T-helper 2 cell treated with Interferon-gamma antibody and Interleukin-4, amounts not matched to agents 5 μg/mL and 100 μg/mL, for 36 hours (primary cell): ENCODE results near the gene MTMR1.

Experiments used
- DNase-seq: peaks from one replicate; pipeline ENCODE4 v3.0.0; 2021; ENCODE audit warnings: low spot score
- H3K27ac Mint-ChIP-seq: one replicate; pipeline ENCODE4 v1.8.0; 2021; ENCODE audit warnings: mild to moderate bottlenecking, mixed read lengths
- H3K27me3 Mint-ChIP-seq: one replicate; pipeline ENCODE4 v1.8.0; 2021; ENCODE audit warnings: low read depth, mixed read lengths
- H3K36me3 Mint-ChIP-seq: one replicate; pipeline ENCODE4 v1.8.0; 2021; ENCODE audit warnings: low read depth, mixed read lengths
- H3K4me1 Mint-ChIP-seq: one replicate; pipeline ENCODE4 v1.8.0; 2021; ENCODE audit warnings: low read depth, mixed read lengths
- H3K4me3 Mint-ChIP-seq: one replicate; pipeline ENCODE4 v1.8.0; 2022; ENCODE audit warnings: mild to moderate bottlenecking, moderate library complexity, mixed read lengths
- H3K9me3 Mint-ChIP-seq: one replicate; pipeline ENCODE4 v1.8.0; 2021; ENCODE audit warnings: mixed read lengths

Gene MTMR1

DNA sequence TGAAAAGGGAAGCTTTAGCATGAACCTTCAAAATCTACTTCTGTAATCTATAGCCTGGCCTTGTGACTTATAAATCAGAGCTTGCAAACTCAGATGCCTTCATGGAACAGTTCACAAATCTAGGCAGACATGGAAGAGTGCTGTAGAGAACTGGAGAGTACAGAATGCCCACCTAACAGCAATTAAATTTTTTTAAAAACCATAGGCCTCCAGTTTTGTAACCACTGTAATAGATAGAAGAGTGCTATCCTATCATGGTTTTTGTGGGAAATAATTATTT lies 10.4 kb downstream of the MTMR1 start:
- Mint-ChIP-seq H3K4me3 (no peak overlapping the region), H3K36me3 (peaks cover 35% of the 10 kb centered on the region), H3K9me3 (no peaks in the 10 kb centered on the region), H3K4me1 (peaks cover 15% of the 10 kb centered on the region), H3K27ac (no peak overlapping the region), H3K27me3 (no peaks in the 10 kb centered on the region)
- DNase-seq = no peak

DNA sequence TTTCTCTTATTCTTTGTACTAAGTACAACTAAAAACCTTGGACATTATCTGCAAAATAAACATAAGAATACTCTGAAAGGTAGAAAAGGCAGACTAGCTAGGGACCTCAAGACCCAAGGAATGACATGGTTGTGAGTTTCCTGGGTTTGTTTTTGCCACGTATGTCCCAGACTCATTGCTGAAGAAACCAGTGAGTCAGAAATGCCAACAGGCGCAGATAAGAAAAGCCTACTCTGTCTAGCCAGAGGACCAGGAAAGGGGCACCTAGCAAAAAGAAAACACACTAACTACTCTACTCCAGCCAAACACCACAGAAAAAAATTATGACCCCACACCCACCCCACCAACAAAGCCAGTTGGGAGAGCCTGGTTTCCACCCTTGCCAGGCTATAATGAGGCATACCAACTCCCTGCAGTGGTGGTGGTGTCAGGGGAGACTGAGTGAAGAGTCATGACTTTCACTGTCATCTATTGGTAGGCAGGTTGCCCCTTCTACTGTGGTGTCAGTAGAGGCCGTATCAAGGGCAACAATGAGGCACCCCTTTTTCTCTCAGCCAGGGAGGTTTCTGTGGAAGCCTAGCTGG lies 10.9 kb downstream of the MTMR1 start:
- peaks cover 35% of the 10 kb centered on the region for H3K36me3 Mint-ChIP-seq
- H3K27ac Mint-ChIP-seq = no peak overlapping the region
- H3K4me3 Mint-ChIP-seq = no peak overlapping the region
- no peaks in the 10 kb centered on the region for H3K9me3 Mint-ChIP-seq
- no peaks in the 10 kb centered on the region for H3K27me3 Mint-ChIP-seq
- peak; percentile 35 for DNase-seq
- H3K4me1 Mint-ChIP-seq = peaks cover 15% of the 10 kb centered on the region

DNA sequence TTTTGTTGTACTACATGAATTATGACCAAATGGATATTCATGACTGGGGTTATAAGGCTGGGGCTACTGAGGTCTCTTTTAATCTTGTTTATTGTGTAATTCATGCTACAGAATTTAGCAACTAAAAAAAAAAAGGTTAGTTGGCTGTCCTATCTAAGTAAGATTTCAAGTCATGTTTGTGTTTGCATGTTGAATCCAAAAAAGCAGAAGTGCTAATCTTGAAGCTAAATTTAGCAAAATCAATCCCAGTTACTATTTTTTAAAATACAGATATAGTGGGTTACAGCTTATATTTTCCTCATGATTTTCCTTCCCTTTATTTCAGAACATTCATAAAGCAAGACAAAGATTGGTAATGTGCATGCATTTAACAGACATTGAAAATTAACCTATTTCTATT lies 19.4 kb downstream of the MTMR1 start:
- Mint-ChIP-seq H3K4me1 (peaks cover 8% of the 10 kb centered on the region), H3K27ac (no peak overlapping the region), H3K9me3 (no peaks in the 10 kb centered on the region), H3K4me3 (no peak overlapping the region), H3K27me3 (no peaks in the 10 kb centered on the region), H3K36me3 (peaks cover 8% of the 10 kb centered on the region)
- DNase-seq = no peak

DNA sequence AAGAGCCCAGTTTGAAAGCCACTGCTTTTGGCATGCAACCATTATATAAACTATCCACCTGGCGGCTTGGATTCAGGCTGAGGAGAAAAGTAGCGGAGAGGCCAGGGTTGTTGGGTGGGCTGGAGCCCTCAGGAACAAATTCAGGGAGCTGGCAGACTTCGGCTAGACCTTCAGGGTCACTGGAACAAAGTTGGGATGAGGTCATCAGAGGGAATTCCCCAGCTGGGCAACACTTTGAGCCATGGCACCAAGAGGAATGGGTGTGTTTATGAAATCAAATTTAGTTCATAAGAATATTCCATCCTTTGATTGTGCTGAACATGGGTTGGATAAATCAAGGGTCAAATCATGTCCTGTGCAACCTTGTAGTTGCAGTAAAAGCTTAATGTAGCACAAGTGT lies 22.0 kb downstream of the MTMR1 start:
- DNase-seq = no peak
- Mint-ChIP-seq H3K27me3 (no peaks in the 10 kb centered on the region), H3K36me3 (no peaks in the 10 kb centered on the region), H3K4me3 (no peak overlapping the region), H3K4me1 (peaks cover 5% of the 10 kb centered on the region), H3K9me3 (no peaks in the 10 kb centered on the region), H3K27ac (no peak overlapping the region)

DNA sequence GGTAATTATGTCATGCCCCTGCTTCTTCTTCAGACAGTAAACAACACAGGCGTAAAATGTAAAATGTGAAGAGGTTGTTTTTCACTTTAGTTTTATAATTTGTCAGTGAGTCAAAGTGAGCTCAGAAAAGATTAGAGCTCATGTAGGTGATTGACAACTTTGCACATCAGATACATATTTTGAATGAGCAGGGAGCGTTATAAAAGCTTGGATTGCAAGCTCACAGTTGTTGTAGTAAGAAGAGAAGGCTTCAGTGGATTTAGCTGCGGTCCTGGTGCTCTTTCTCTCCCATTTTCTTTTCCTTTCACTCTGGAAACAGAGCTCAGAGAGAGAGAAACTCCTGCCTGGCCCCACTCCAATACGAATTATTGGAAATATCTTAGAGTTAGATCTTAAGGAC lies 26.4 kb downstream of the MTMR1 start:
- Mint-ChIP-seq H3K27ac (no peak overlapping the region), H3K4me3 (no peak overlapping the region), H3K36me3 (peaks cover 22% of the 10 kb centered on the region), H3K9me3 (peaks cover 3% of the 10 kb centered on the region), H3K4me1 (no peaks in the 10 kb centered on the region), H3K27me3 (no peaks in the 10 kb centered on the region)
- DNase-seq = no peak

DNA sequence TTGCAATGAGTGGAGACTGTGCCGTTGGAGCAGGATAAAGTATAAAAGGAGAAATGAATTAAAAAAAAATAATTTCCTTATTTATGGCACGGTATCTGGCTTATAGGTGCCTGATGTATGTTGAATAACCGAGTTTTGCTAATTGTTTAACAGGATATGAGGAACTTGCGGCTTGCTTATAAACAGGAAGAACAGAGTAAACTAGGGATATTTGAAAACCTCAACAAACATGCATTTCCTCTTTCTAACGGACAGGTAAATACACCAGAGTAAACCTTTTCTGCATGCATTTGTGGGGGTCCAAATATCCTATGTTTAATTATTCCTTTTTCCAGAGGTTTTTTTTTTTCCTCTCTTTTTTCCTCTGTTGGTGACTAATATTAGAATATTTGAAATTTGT lies 36.8 kb downstream of the MTMR1 start:
- H3K27ac Mint-ChIP-seq = no peak overlapping the region
- H3K4me3 Mint-ChIP-seq = no peak overlapping the region
- no peak for DNase-seq
- H3K4me1 Mint-ChIP-seq = peaks cover 2% of the 10 kb centered on the region
- no peaks in the 10 kb centered on the region for H3K27me3 Mint-ChIP-seq
- peaks cover 40% of the 10 kb centered on the region for H3K36me3 Mint-ChIP-seq
- no peaks in the 10 kb centered on the region for H3K9me3 Mint-ChIP-seq

DNA sequence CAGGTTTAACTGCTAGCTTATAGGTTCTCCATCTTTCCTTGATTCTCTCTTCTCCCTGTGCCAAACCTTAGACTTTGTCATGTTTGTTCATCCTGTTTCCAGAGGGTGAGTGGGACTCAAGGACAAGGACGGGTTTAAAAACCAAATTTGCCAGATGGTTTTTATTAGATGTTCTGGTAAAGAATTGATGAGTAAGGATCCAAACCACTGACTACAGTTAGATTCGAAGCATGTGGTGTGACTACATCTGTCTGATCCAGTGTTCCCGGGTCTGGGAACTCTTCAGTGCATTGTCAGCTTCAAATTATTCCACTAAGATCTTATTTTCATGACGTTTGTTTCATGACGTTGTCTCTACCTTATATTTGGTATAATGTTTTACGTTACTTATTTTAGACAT lies 37.5 kb downstream of the MTMR1 start:
- Mint-ChIP-seq H3K4me1 (peaks cover 5% of the 10 kb centered on the region), H3K27me3 (no peaks in the 10 kb centered on the region), H3K9me3 (no peaks in the 10 kb centered on the region), H3K27ac (no peak overlapping the region), H3K4me3 (no peak overlapping the region), H3K36me3 (peaks cover 44% of the 10 kb centered on the region)
- DNase-seq = no peak

DNA sequence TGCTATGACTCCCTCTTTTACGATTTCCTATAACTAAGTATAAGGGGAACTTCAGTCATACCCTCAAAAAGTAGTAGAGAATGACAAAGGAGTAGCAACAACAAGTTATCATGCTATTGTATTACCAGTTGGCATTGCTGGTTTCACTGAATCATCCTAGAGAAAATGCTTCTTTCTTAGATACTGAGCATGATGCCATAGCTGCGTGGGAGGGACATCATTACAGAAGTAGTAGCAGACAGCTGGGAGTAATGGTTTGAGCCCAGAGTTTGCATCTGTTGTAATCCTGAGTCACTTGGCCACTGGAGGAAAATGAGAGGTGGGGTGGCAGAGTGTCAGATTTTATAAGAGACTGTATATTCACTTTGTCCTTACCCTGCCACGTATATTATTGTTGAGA lies 38.6 kb downstream of the MTMR1 start:
- H3K9me3 Mint-ChIP-seq = no peaks in the 10 kb centered on the region
- peaks cover 49% of the 10 kb centered on the region for H3K36me3 Mint-ChIP-seq
- no peak overlapping the region for H3K27ac Mint-ChIP-seq
- peaks cover 15% of the 10 kb centered on the region for H3K4me1 Mint-ChIP-seq
- no peaks in the 10 kb centered on the region for H3K27me3 Mint-ChIP-seq
- DNase-seq = peak; percentile 47
- H3K4me3 Mint-ChIP-seq = no peak overlapping the region

DNA sequence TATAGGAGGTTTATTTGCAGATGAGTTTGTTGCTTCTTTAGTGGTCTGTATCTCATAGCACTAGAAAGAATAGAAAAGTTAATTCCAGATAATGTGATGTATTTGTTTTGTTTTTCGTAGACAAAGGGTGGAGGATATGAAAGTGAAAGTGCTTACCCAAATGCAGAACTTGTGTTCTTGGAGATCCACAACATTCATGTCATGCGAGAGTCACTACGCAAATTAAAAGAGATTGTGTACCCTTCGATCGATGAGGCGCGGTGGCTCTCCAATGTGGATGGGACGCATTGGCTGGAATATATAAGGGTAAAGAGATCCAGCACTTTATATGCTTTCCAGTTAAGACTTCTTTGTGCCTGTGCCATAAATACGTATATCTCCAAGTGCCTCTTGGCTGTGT lies 43.3 kb downstream of the MTMR1 start:
- DNase-seq = no peak
- no peaks in the 10 kb centered on the region for H3K27me3 Mint-ChIP-seq
- H3K27ac Mint-ChIP-seq = peak overlapping the region; percentile 82
- H3K4me1 Mint-ChIP-seq = peaks cover 15% of the 10 kb centered on the region
- peak overlapping the region; percentile 41 for H3K4me3 Mint-ChIP-seq
- peaks cover 74% of the 10 kb centered on the region for H3K36me3 Mint-ChIP-seq
- H3K9me3 Mint-ChIP-seq = no peaks in the 10 kb centered on the region

DNA sequence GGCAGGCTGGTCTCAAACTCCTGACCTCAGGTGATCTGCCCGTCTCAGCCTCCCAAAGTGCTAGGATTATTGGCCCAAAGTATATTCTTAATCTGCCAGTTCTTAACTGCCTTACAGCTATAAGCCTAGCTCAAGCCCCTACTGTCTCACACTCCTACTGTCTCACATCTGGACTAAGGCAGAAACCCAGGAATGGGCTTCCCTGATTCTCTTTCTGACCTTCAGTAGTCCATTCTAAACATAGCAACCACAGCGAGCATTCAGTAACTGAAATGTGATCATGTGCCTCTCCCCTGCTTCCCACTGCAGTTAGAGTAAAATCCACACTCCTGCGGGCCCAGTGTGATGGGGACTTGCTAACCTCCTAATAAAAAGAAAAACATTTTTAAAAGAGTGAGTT lies 58.9 kb downstream of the MTMR1 start:
- Mint-ChIP-seq H3K9me3 (no peaks in the 10 kb centered on the region), H3K4me1 (no peaks in the 10 kb centered on the region), H3K27ac (no peak overlapping the region), H3K27me3 (no peaks in the 10 kb centered on the region), H3K4me3 (no peak overlapping the region), H3K36me3 (peaks cover 25% of the 10 kb centered on the region)
- DNase-seq = no peak

DNA sequence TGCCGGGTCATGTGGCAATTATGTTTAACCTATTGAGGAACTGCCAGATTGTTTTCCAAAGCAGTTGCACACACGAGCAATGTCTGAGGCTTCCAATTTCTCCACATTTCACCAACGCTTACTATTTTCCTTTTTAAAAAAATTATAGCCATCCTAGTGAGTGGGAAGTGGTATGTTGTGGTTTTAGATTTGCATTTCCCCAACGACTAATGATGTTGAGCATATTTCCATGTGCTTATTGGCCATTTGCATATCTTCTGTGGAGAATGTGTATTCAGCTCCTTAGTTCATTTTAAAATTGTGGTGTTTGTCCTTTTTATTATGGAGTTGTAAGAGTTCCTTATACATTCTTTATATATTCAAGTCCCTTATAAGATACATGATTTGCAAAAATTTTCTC lies 60.2 kb downstream of the MTMR1 start:
- DNase-seq = no peak
- Mint-ChIP-seq H3K4me1 (no peaks in the 10 kb centered on the region), H3K27ac (no peak overlapping the region), H3K4me3 (no peak overlapping the region), H3K9me3 (no peaks in the 10 kb centered on the region), H3K36me3 (peaks cover 33% of the 10 kb centered on the region), H3K27me3 (no peaks in the 10 kb centered on the region)

DNA sequence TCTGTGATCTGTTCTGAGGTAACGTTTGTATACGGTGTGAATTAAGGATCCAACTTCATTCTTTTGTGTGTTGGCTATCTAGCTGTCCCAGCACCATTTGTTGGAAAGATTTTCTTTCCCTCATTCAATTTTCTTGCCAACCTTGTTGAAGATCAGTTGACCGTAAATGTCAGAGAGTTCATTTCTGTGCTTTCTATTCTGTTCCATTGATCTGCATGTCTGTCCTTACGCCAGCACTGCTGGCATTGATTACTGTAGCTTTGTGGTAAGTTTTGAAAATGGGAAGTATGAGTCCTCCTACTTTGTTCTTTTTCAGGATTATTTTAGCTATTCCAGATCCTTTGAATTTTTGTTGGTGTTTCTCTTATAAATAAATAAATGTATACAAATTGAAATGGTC lies 60.8 kb downstream of the MTMR1 start:
- Mint-ChIP-seq H3K4me3 (no peak overlapping the region), H3K27me3 (no peaks in the 10 kb centered on the region), H3K4me1 (no peaks in the 10 kb centered on the region), H3K9me3 (no peaks in the 10 kb centered on the region), H3K36me3 (peaks cover 30% of the 10 kb centered on the region), H3K27ac (no peak overlapping the region)
- DNase-seq = no peak

DNA sequence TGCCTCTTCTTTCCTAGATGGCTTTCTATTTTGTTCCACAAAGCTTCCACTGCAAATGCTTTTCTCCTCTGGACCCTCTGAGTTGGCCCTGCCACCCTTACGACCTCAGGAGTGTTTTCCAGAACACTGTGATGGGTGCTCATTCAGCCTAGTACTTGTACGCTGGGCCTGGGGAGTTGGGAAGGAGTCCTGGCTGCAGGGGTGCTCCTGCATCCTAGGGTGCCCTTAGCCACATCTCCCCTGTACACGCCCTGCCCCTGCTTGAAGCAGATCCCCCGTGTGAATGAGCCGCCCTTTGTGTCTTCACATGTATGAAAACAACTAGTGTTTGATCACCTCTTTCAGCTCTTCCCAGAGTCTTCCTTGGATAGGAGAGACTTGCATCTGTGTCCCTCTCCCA lies 64.2 kb downstream of the MTMR1 start:
- H3K27ac Mint-ChIP-seq = no peak overlapping the region
- no peak overlapping the region for H3K4me3 Mint-ChIP-seq
- H3K9me3 Mint-ChIP-seq = no peaks in the 10 kb centered on the region
- no peaks in the 10 kb centered on the region for H3K27me3 Mint-ChIP-seq
- H3K4me1 Mint-ChIP-seq = no peaks in the 10 kb centered on the region
- H3K36me3 Mint-ChIP-seq = peaks cover 23% of the 10 kb centered on the region
- DNase-seq = no peak

DNA sequence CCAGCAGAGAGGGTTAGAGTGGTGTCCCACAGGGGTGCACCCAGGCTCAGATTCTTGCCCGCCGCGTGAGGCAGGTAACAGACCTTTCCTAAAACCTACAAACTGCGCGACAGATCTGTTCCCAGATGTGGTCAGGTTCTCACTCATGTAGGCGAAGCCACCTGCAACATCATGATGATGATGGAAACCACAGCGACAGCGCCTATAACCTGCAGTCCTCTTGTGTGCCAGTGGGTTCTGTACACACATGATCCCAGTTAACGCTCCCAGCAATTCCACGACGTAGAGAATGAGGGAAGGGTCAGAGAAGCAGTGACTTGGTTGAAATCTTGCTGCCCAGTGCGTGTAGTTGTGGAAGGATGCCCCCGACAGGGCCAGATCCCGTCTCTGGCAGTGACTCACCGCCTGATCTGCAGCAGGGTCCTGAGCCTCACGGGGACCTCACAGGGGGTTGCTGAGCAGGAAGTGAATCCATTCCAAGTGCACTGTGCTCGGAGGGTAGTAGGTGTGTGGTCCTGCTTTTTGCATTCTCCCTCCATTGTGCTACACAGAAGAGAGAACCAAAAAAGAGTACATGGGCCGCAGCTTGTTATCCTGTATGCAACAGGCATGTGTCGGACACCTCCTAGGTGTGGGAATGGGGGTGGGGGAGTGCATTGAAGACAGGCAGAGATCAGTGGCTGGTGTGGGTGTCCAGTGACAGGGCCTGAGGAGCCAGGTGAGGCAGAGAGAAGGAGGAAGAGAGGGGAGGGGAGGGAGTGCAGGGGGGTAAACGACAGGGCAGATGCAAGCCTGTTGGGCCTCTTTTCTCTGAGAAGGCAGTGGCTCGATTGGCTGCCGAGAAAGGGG lies 66.6 kb downstream of the MTMR1 start:
- no peaks in the 10 kb centered on the region for H3K9me3 Mint-ChIP-seq
- H3K4me1 Mint-ChIP-seq = no peaks in the 10 kb centered on the region
- H3K27ac Mint-ChIP-seq = no peak overlapping the region

More for the DNA sequence above, 66.6 kb downstream of the MTMR1 start:
- H3K36me3 Mint-ChIP-seq = peaks cover 10% of the 10 kb centered on the region
- H3K4me3 Mint-ChIP-seq = no peak overlapping the region
- no peak for DNase-seq
- no peaks in the 10 kb centered on the region for H3K27me3 Mint-ChIP-seq
